ENCODE data around the gene NUCB2. TPM values are rescaled to one million over a fixed set of nuclear protein-coding genes. Genes with fewer than 3 reads are reported as not detected.

The NUCB2 gene
- total and polyA plus RNA-seq, 4 donors: 108 to 130 (median 120) TPM

DNA sequence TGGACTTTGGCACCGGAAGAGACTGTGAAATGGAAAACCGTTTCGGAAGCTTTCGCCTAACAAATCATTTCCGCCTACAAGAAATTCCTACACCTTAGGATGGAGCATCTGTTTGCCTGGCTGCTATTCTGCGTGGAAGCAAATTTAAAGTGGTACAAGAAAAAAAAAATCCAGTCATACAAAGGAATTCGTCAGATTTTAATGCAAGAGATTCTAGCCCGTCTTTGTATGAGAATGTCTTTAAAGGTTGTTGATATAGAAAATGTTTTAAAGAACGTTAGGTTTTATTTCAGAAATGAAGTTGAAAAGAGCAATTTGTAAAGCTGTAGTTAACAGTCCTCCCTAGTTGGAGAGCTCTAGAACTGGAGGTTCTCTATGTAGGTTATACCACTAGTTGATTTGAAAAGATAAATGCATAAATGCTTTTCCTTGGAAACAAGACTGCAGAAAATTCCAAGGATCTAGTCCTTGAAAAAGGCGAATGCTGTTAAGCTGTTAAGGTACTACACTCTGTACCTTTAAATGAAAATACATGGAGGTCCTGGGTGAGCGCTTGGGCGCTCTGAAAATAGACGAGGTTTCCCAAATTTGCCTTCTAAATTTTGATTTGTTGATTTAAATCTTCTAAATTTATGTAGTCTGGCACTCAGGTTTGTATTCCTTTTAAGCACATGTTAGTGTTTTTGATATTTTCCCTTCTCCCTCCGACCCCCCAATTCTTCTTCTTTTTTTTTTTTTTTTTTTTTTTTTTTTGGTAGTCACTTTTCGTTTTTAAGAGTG, 77.5 kb downstream of the NUCB2 start:
- Histone ChIP-seq H3K27ac (ENCODE audit: low read depth in 1 of 2, low read length in 2 of 2) (peak overlapping the region in 1 of 2 donors; percentile 39), H3K27me3 (ENCODE audit: control insufficient read depth in 1 of 2, insufficient read depth in 2 of 2, low read length in 1 of 2) (no peaks in the 10 kb centered on the region), H3K9me3 (ENCODE audit: control insufficient read depth, low read length) (no peaks in the 10 kb centered on the region), H3K4me1 (ENCODE audit: control insufficient read depth in 1 of 2, insufficient read depth in 2 of 2, low read length in 2 of 2) (no peaks in the 10 kb centered on the region), H3K36me3 (ENCODE audit: control insufficient read depth in 1 of 2, insufficient read depth in 2 of 2, low read length in 1 of 2) (no peaks in the 10 kb centered on the region), H3K4me3 (ENCODE audit: low read length in 2 of 2) (peak overlapping the region; percentile 54 to 81)
- intact Hi-C loops (cut with DNase I): loop anchor here in 1 of 2 donors (10.0 kb wide), 1 partner anchor 149 kb away; the partner anchor contains the start of gene PIK3C2A
- DNase-seq: no peak
- no peak for ATAC-seq (ENCODE audit: low FRiP score)
- 5 to 7% methylated on average over 15 of the region's 15 CpGs for WGBS, 2 donors

DNA sequence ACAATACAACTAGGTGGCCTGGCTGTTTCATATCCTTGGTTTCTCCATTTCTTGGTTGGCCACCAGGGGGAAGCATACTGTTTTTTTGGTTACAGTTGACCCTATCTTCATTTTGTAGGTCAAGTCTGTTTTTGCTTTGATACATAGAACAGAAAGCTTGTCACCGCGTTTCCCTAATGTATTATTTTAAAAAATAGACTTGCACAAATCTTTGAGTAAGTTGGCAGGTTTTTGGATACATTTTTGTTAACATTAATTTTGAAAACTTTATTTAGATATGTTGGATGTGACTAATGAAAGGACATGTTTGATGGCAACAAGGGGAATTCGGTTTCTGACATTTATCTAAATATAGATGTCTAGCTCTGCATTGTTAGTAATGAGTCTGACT, 78.1 kb downstream of the NUCB2 start:
- no peak overlapping the region for H3K27ac ChIP-seq (ENCODE audit: low read depth in 1 of 2, low read length in 2 of 2)
- 10 to 21% methylated on average over 3 of the region's 3 CpGs for WGBS, 2 donors
- H3K27me3 ChIP-seq (ENCODE audit: control insufficient read depth in 1 of 2, insufficient read depth in 2 of 2, low read length in 1 of 2): no peaks in the 10 kb centered on the region
- no peaks in the 10 kb centered on the region for H3K4me1 ChIP-seq (ENCODE audit: control insufficient read depth in 1 of 2, insufficient read depth in 2 of 2, low read length in 2 of 2)
- intact Hi-C loops (cut with DNase I): loop anchor here in 1 of 2 donors (10.0 kb wide), 1 partner anchor 150 kb away; the partner anchor contains the start of gene PIK3C2A
- ATAC-seq (ENCODE audit: low FRiP score) (peak; percentile 59), DNase-seq (no peak)
- no peaks in the 10 kb centered on the region for H3K36me3 ChIP-seq (ENCODE audit: control insufficient read depth in 1 of 2, insufficient read depth in 2 of 2, low read length in 1 of 2)
- no peaks in the 10 kb centered on the region for H3K9me3 ChIP-seq (ENCODE audit: control insufficient read depth, low read length)
- no peak overlapping the region for H3K4me3 ChIP-seq (ENCODE audit: low read length in 2 of 2)

DNA sequence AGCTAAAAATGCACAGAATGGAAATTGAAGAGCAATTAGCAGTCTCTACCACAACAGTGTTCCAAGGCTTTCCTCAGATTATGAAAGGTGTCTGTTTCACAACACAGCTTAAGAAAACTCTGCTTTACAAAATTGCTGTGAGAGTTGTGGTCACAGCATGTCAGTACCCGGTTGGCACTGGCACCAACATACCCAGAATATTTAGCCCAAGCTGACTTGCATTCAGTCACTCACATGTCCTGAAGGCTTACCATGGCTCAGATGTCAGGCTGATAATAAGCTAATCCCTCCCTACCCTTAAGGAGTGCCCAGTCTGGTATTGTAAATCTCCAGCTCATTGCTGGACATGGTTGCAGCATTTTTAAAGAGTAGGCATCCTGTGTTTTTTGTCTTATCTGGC, 90.0 kb downstream of the NUCB2 start:
- peaks cover 6 to 23% of the 10 kb centered on the region in 2 donors for H3K36me3 ChIP-seq (ENCODE audit: control insufficient read depth in 1 of 2, insufficient read depth in 2 of 2, low read length in 1 of 2)

DNA sequence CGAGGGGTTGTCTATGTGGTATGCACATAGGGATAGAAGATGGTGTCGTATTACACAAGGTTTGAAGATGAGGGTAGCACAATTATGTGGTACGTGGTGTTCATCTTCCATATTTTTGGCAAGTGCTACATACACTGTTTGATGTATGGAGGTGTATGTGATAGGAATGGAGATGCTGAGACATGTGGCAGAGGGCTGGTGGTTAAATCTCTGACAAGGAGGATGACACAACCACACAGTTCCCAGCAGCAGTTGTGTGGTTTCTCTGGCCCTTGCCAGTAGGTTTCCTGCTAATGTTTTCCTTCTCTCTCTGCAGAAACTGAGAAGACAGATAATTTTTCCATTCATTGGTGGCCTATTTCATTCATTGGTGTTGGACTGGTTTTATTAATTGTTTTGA, 92.0 kb downstream of the NUCB2 start:
- peaks cover 9 to 37% of the 10 kb centered on the region in 2 donors for H3K36me3 ChIP-seq (ENCODE audit: control insufficient read depth in 1 of 2, insufficient read depth in 2 of 2, low read length in 1 of 2)
- ATAC-seq (ENCODE audit: low FRiP score): no peak
- DNase-seq: no peak
- H3K9me3 ChIP-seq (ENCODE audit: control insufficient read depth, low read length): peaks cover 31% of the 10 kb centered on the region
- H3K27ac ChIP-seq (ENCODE audit: low read depth in 1 of 2, low read length in 2 of 2): no peak overlapping the region
- H3K4me1 ChIP-seq (ENCODE audit: control insufficient read depth in 1 of 2, insufficient read depth in 2 of 2, low read length in 2 of 2): no peaks in the 10 kb centered on the region
- intact Hi-C loops (cut with DNase I): no loop called here
- H3K27me3 ChIP-seq (ENCODE audit: control insufficient read depth in 1 of 2, insufficient read depth in 2 of 2, low read length in 1 of 2): peaks cover 0 to 1% of the 10 kb centered on the region in 2 donors
- H3K4me3 ChIP-seq (ENCODE audit: low read length in 2 of 2): no peak overlapping the region
- WGBS, 2 donors: 84 to 93% methylated on average over 3 of the region's 3 CpGs

More for the DNA sequence above, 90.0 kb downstream of the NUCB2 start:
- no peaks in the 10 kb centered on the region for H3K4me1 ChIP-seq (ENCODE audit: control insufficient read depth in 1 of 2, insufficient read depth in 2 of 2, low read length in 2 of 2)
- DNase-seq (no peak), ATAC-seq (ENCODE audit: low FRiP score) (no peak)
- H3K27me3 ChIP-seq (ENCODE audit: control insufficient read depth in 1 of 2, insufficient read depth in 2 of 2, low read length in 1 of 2): peaks cover 0 to 1% of the 10 kb centered on the region in 2 donors
- intact Hi-C loops (cut with DNase I): no loop called here
- H3K4me3 ChIP-seq (ENCODE audit: low read length in 2 of 2): no peak overlapping the region
- no peak overlapping the region for H3K27ac ChIP-seq (ENCODE audit: low read depth in 1 of 2, low read length in 2 of 2)
- 81 to 84% methylated on average over 1 of the region's 1 CpG for WGBS, 2 donors
- H3K9me3 ChIP-seq (ENCODE audit: control insufficient read depth, low read length): peaks cover 17% of the 10 kb centered on the region

DNA sequence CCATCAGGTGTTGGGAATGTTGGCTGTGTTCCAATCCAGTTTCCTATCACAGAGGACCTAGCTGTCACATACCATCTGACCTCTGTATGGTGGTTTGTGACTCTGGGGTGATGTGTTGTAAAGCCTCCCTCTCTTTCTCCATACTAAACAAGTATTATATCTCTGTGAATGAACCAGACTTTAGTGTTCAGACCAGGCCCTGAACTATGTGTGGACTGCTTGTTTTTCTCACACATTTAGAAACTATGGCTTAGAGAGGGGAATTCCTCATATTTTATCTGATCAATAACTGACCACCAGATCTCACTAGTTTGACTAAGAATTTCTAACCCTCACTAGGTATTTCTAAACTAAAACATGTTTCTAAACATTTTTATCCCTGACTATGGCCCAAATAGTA, 92.6 kb downstream of the NUCB2 start:
- Histone ChIP-seq H3K4me3 (ENCODE audit: low read length in 2 of 2) (no peak overlapping the region), H3K4me1 (ENCODE audit: control insufficient read depth in 1 of 2, insufficient read depth in 2 of 2, low read length in 2 of 2) (no peaks in the 10 kb centered on the region), H3K27me3 (ENCODE audit: control insufficient read depth in 1 of 2, insufficient read depth in 2 of 2, low read length in 1 of 2) (peaks cover 0 to 1% of the 10 kb centered on the region in 2 donors), H3K36me3 (ENCODE audit: control insufficient read depth in 1 of 2, insufficient read depth in 2 of 2, low read length in 1 of 2) (peaks cover 9 to 38% of the 10 kb centered on the region in 2 donors), H3K27ac (ENCODE audit: low read depth in 1 of 2, low read length in 2 of 2) (no peak overlapping the region), H3K9me3 (ENCODE audit: control insufficient read depth, low read length) (peaks cover 32% of the 10 kb centered on the region)
- intact Hi-C loops (cut with DNase I): no loop called here
- ATAC-seq (ENCODE audit: low FRiP score) (no peak), DNase-seq (no peak)

DNA sequence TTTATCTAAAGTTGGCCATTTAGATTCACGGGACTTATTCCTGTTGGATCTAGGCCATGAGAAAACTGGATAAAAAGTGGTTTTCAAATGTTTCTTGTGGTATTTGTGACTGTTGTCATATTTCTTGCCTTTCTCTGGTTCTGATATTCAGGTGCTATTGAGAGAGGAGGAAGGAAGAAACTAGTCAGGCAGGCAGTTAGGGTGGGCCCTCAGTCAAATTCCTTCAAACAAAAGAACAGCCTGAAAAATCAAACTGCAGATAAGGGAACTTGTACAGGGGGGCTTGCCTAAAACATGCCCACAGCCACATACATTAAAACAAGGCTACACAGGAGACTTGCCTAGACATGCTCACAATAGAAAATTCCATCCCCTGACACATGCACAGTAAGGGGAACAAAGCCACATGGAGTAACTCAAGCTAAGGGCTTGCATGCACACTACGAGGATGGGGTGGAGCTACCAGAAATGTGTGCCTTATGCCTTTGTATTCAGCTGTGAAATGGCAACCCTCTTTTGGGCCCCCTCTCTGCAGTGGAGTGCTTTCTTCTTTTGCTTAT, 93.2 kb downstream of the NUCB2 start:
- H3K9me3 ChIP-seq (ENCODE audit: control insufficient read depth, low read length): peaks cover 32% of the 10 kb centered on the region
- ATAC-seq (ENCODE audit: low FRiP score): no peak

DNA sequence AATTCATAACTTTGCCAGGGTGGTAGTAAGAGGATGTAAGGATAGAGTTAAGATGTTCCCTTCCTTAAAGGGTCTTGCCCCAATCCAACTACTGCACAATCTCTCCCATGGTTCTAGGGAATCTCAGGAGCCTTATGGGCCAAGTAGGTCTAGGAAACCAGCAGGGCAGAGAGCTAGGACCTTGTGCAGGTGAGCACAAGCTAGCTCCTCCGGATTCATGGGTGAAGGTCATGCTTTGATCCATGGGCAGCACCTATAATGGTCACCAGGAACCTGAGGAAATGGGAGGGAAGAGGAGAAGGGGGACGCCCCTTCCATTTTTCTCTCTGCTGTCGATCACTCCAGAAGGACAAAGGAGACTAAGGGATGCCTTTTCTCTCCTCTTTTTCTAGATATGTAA, 95.1 kb downstream of the NUCB2 start:
- H3K4me1 ChIP-seq (ENCODE audit: control insufficient read depth in 1 of 2, insufficient read depth in 2 of 2, low read length in 2 of 2): no peaks in the 10 kb centered on the region
- H3K36me3 ChIP-seq (ENCODE audit: control insufficient read depth in 1 of 2, insufficient read depth in 2 of 2, low read length in 1 of 2): peaks cover 9 to 36% of the 10 kb centered on the region in 2 donors
- ATAC-seq (ENCODE audit: low FRiP score): no peak
- H3K4me3 ChIP-seq (ENCODE audit: low read length in 2 of 2): no peak overlapping the region
- WGBS, 2 donors: 45 to 51% methylated on average over 3 of the region's 3 CpGs
- DNase-seq: no peak
- no peaks in the 10 kb centered on the region for H3K27me3 ChIP-seq (ENCODE audit: control insufficient read depth in 1 of 2, insufficient read depth in 2 of 2, low read length in 1 of 2)
- intact Hi-C loops (cut with DNase I): no loop called here
- no peak overlapping the region for H3K27ac ChIP-seq (ENCODE audit: low read depth in 1 of 2, low read length in 2 of 2)
- H3K9me3 ChIP-seq (ENCODE audit: control insufficient read depth, low read length): peaks cover 30% of the 10 kb centered on the region

More for the DNA sequence above, 93.2 kb downstream of the NUCB2 start:
- Histone ChIP-seq H3K36me3 (ENCODE audit: control insufficient read depth in 1 of 2, insufficient read depth in 2 of 2, low read length in 1 of 2) (peaks cover 9 to 38% of the 10 kb centered on the region in 2 donors), H3K4me3 (ENCODE audit: low read length in 2 of 2) (no peak overlapping the region), H3K27me3 (ENCODE audit: control insufficient read depth in 1 of 2, insufficient read depth in 2 of 2, low read length in 1 of 2) (peaks cover 0 to 1% of the 10 kb centered on the region in 2 donors), H3K27ac (ENCODE audit: low read depth in 1 of 2, low read length in 2 of 2) (no peak overlapping the region), H3K4me1 (ENCODE audit: control insufficient read depth in 1 of 2, insufficient read depth in 2 of 2, low read length in 2 of 2) (no peaks in the 10 kb centered on the region)
- 64 to 79% methylated on average over 2 of the region's 2 CpGs for WGBS, 2 donors
- DNase-seq: no peak
- intact Hi-C loops (cut with DNase I): no loop called here

DNA sequence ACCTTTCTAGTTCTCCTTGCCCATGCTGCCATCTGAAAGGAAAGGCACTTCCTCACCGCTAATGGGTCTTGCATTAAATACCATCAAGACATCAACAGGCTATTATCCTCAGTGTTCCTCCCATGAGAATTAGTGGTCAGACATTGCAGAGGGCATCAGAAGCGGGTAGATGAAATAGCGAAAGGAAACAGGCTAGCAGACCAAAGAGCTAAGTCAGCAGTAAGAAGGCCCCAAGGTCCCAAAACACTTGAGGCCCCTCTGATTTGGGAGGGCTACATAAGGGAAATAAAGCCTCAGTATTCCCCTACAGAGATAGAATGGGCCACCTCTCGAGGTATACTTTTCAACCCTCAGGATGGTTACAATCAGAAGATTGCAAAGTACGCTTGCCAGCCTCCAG, 99.0 kb downstream of the NUCB2 start:
- H3K36me3 ChIP-seq (ENCODE audit: control insufficient read depth in 1 of 2, insufficient read depth in 2 of 2, low read length in 1 of 2): peaks cover 7 to 21% of the 10 kb centered on the region in 2 donors
- ATAC-seq (ENCODE audit: low FRiP score): no peak

DNA sequence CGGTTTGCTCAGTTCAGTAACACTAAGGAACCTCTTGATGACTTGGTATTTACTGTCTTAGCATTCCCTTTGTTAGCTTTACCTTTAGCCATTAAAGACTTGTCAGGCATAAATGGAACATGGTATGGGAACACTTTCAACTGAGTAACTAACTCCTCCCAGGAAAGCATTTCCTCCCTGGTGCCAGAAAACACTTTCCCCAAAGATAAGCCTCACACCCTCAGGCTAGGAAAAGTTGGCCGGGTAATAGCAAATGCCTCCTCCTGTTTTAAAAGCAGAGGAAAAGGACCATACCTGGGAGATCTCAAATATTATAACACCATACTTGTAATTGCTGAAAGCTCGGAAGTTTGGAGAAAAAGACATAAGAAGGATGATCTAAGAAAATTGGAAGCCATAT, 100.0 kb downstream of the NUCB2 start:
- Histone ChIP-seq H3K4me1 (ENCODE audit: control insufficient read depth in 1 of 2, insufficient read depth in 2 of 2, low read length in 2 of 2) (no peaks in the 10 kb centered on the region), H3K27me3 (ENCODE audit: control insufficient read depth in 1 of 2, insufficient read depth in 2 of 2, low read length in 1 of 2) (no peaks in the 10 kb centered on the region), H3K27ac (ENCODE audit: low read depth in 1 of 2, low read length in 2 of 2) (no peak overlapping the region), H3K9me3 (ENCODE audit: control insufficient read depth, low read length) (peaks cover 15% of the 10 kb centered on the region), H3K4me3 (ENCODE audit: low read length in 2 of 2) (no peak overlapping the region), H3K36me3 (ENCODE audit: control insufficient read depth in 1 of 2, insufficient read depth in 2 of 2, low read length in 1 of 2) (peaks cover 4 to 18% of the 10 kb centered on the region in 2 donors)
- DNase-seq (no peak), ATAC-seq (ENCODE audit: low FRiP score) (no peak)
- intact Hi-C loops (cut with DNase I): no loop called here
- WGBS, 2 donors: 58 to 74% methylated on average over 3 of the region's 3 CpGs

More for the DNA sequence above, 99.0 kb downstream of the NUCB2 start:
- WGBS, 2 donors: 88 to 95% methylated on average over 5 of the region's 5 CpGs
- peaks cover 16% of the 10 kb centered on the region for H3K9me3 ChIP-seq (ENCODE audit: control insufficient read depth, low read length)
- H3K27me3 ChIP-seq (ENCODE audit: control insufficient read depth in 1 of 2, insufficient read depth in 2 of 2, low read length in 1 of 2): no peaks in the 10 kb centered on the region
- no peak for DNase-seq
- no peak overlapping the region for H3K4me3 ChIP-seq (ENCODE audit: low read length in 2 of 2)
- no peak overlapping the region for H3K27ac ChIP-seq (ENCODE audit: low read depth in 1 of 2, low read length in 2 of 2)
- intact Hi-C loops (cut with DNase I): no loop called here
- H3K4me1 ChIP-seq (ENCODE audit: control insufficient read depth in 1 of 2, insufficient read depth in 2 of 2, low read length in 2 of 2): no peaks in the 10 kb centered on the region
